ENCODE data around the gene TJP2.
A peak's percentile ranks its signal among the peaks of the same experiment; 100 is the strongest.
"Not testable (repeated sequence)": the region's sequence is repeated elsewhere in the genome, so short reads cannot be mapped to it uniquely, and the experiment has no call there.

Gene TJP2

GRCh38 chr9:69293156-69293555 lies 119.1 kb downstream of the TJP2 start:
- DNase-seq (ENCODE audit: low read depth): no peak

DNA sequence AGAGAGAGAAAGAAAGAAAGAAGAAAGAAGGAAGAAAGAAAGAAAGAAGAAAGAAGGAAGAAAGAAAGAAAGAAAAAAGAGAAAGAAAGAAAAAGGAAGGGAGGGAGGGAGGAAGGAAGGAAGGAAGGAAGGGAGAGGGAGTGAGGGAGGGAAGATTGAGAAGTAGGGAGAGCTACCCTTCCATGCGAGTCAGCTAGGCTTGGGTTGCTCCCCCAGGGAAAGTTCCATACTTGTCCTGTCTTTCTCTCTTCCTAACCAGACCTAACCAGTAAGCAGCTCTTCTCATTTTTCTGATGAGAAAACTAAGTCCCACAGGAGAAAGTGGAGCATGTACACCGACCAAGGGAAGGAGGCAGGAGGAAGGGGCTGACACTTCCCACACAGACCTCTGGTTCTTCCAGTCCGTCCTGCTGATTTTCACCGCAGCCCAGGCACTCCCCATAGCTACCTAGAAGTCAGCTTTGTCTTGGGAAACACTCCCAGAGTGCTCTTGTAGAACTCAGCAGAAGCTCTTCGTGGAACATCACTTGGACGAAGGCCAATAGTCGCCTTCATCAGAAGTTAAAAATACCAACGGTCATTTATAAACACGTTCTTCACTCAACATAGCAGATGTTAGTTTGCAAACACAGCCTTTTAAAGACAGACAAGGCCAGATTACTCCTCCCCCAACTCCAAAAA lies 121.9 kb downstream of the TJP2 start:
- DNase-seq (ENCODE audit: low read depth): no peak

DNA sequence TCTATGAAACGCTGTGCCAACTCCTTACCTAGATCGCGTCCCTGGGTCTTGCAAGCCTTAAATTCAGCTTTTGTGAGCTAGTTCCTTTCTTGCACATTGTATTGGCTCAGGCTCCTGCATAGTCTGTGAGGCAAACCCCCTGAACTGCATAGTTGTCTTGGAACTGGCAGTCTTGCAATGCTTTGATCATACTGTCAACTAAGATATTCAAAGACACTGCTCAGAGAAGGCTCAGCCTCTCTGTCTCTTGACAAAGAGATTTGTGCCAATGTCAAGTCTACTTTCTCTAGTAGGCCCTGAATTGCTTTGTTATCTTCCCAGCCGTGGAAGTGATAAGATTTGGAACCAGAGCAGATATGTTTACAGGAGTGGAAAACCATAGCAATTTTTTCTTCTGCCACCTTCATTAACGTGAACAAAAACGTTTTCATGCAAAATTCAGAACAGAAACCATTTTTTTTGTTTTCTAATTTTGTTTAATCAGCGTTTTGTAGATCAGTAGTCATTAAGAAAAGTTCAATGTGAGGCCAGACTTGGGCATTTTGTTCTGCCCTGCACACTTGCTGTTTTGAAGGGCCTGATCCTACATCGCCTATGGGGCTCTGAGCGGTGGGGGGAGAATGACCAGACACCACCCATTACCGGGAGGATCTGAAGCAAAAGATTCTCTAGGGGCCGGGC lies 123.4 kb downstream of the TJP2 start:
- no peak for DNase-seq (ENCODE audit: low read depth)

GRCh38 chr9:69299315-69299714 lies 125.2 kb downstream of the TJP2 start:
- DNase-seq (ENCODE audit: low read depth): no peak

- no peak for DNase-seq (ENCODE audit: low read depth)
Measured at GRCh38 chr9:69299826-69300225, 125.7 kb downstream of the TJP2 start.

GRCh38 chr9:69303331-69303730 lies 129.3 kb downstream of the TJP2 start:
- no peak for DNase-seq (ENCODE audit: low read depth)

GRCh38 chr9:69306895-69307445 lies 132.9 kb downstream of the TJP2 start:
- not testable (repeated sequence) for DNase-seq (ENCODE audit: low read depth)

DNA sequence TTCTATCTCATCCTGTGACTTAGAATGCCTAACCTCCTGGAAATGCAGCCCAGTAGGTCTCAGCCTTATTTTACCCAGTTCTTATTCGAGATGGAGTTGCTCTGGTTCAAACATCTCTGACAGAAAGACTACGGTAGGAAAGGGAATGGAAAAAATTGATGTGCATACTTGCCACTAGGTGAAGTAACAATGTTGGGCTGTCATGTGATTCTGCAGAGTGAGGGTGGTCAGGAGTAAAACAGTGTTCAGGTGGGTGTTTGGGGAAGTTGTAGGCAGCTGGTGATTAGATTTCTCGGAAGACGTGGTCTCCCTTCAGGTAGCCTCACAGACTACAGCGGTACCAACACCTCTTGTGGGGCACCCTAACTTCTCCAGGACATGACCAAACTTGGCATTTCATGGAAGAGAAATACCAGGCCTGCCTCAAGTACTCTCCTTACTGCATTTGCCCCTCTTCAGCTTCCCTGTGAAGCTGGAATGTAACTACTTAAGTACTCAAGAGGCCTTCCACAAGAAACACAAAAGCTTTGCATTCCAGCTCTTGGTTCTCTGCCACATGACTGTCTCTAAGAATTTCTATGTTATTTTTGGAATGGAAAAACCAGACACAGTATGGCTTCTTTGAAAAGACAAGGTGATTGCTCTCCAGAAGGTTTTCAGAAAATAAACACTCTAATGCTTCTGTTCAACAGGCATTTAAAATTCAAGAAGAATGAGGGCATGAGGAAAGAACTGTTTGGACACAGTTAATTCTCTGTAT lies 133.5 kb downstream of the TJP2 start:
- DNase-seq (ENCODE audit: low read depth): peak; percentile 49

GRCh38 chr9:69308206-69308931 lies 134.3 kb downstream of the TJP2 start:
- no peak for DNase-seq (ENCODE audit: low read depth)

DNA sequence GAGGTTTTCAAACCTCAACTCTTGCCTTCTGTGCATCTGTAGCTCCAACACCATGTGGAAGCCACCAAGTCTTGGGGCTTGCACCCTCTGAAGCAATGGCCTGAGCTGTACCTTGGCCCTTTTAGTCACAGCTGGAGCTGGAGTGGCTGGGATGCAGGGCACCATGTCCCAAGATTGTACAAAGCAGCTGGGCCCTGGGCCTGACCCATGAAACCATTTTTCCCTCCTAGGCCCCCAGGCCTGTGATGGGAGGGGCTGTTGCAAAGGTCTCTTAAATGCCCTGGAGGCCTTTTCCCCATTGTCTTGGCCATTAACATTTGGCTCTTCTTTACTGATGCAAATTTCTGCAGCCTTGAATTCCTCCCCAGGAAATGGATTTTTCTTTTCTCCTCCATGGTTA lies 139.1 kb downstream of the TJP2 start:
- DNase-seq (ENCODE audit: low read depth): no peak

DNA sequence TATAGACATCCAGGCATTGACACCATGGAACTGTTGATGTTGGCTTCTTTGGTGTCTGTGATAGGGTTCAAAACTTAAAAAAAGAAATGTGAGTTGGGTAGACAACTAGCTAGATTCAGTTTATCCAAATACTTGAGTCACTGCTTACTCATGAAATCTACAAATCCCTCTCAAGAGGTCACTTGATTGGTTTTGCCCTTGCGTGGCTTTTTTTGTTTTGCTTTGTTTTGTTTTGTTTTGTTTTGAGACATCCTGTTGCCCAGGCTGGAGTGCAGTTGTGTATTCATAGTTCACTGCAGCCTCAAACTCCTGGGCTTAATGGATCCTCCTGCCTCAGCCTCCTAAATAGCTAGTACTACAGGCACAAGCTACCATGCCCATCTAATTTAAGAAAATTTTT lies 140.5 kb downstream of the TJP2 start:
- no peak for DNase-seq (ENCODE audit: low read depth)

- no peak for DNase-seq (ENCODE audit: low read depth)
Measured at GRCh38 chr9:69317081-69317480, 143.0 kb downstream of the TJP2 start.

GRCh38 chr9:69317894-69318293 lies 143.8 kb downstream of the TJP2 start:
- no peak for DNase-seq (ENCODE audit: low read depth)

DNA sequence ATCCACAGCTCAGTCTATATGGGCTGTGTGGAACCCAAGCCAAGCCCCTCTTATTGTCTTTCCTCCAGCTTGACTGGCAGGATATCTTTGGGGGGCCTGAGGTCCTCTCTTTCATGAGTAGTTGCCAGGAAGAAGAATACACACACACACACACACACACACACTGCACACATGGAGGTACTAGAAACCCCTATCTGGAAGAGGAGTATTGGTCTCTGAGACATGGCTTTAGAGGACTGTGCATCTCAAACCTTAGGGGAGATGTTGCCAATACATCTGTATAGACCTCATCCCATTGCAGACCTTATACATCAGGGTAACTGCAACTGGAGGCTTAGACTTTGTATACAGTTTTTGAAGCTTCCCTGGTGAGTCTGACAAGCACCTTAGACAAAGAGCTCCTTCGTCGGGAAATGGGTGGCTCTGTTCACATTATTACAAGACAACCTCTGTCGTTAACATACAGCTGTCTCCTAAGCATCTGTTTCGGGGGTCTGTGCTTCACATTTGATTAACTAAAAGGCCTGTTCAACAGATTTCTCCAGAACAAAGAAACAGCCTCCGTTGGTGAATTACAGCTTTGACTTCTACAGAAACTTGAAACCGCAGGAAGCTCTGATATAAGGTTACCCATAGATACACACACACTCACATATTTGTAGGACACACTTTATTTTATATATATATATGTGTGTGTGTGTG lies 145.4 kb downstream of the TJP2 start:
- no peak for DNase-seq (ENCODE audit: low read depth)

- no peak for DNase-seq (ENCODE audit: low read depth)
Measured at GRCh38 chr9:69322256-69322655, 148.2 kb downstream of the TJP2 start.

- no peak for DNase-seq (ENCODE audit: low read depth)
Measured at GRCh38 chr9:69323861-69324260, 149.8 kb downstream of the TJP2 start.
